Measurements from ENCODE around the gene PDIA5.

GRCh38 chr3:123064506-123064905, 2.3 kb upstream of the PDIA5 start:
- TF ChIP-seq CTCF (conservative IDR thresholded peaks at IDR 0.05; ENCODE audit: low read length) = no peak
- no peak for TF ChIP-seq EZH2phosphoT487 (IDR thresholded peaks at IDR 0.05; ENCODE audit: borderline replicate concordance, low read depth, low read length)
